Occipital lobe (tissue), 2 donors: Measurements from ENCODE around the gene PNMA6E. TPM values are rescaled to one million over a fixed set of nuclear protein-coding genes. Genes with fewer than 3 reads are reported as not detected.
"Not testable (repeated sequence)": the region's sequence is repeated elsewhere in the genome, so short reads cannot be mapped to it uniquely, and the experiment has no call there.

ENCODE experiments used
- DNase-seq: peaks from one replicate; lab custom pipeline; 2025; lab: John Stamatoyannopoulos, UW
- total RNA-seq: library from RNA; depleted of rRNA; stranded (reverse); fragments of >200 nt; gene quantifications from one replicate; pipeline ENCODE4 v1.2.3, GENCODE V29; 2014

PNMA6E gene
- total RNA-seq, 1 donor from 2014 or later = not detected

DNA sequence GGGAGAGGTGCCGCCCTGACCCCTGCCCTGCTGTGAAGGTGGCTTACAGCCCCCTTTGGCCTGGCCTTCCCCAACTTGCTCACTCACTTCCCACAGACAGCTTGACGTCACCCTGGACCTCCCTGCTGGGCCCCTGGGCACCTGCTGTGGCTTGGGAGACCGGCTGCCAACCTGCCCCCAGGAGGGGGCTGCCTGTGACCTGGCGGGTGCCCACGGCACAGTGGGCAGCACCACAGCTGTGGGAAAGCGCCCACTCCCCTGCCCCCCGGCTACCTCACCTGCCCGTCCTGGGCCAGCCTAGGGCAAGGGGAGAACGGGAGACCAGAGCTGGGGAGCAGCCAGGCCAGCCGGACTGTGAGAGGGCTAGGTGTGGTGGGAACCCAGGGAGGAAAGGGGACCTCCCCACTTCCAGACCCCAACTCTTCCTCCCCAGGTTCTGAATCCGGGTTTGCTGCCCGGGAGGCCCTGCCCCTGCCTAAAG is 7.8 kb upstream of the PNMA6E start:
- no peak for DNase-seq

DNA sequence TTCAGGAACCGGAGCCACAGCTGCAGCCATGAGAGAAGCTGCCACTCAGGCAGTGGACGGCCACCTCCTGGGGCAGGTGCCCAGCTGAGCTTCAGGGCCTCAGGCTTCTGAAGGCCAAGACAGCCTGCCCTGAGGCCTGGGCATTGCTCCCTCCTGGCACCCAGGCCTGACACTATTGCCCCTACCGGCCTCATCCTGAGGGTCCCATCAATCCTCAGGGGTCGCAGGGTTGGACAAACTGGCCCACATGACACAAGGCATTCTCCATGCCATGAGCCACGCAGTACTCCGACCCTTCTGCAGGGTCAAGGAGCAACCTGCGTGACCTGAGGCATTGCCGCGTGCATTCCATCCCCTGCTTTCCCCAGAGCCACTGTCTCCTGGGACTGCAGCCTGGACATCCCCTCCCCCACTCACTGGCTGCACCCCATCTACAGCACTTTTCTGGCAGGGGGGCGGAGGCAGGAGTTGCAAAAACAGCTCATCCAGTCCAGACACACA is 7.1 kb upstream of the PNMA6E start:
- no peak for DNase-seq

GRCh38 chrX:153407736-153408135 is 6.6 kb upstream of the PNMA6E start:
- no peak for DNase-seq

DNA sequence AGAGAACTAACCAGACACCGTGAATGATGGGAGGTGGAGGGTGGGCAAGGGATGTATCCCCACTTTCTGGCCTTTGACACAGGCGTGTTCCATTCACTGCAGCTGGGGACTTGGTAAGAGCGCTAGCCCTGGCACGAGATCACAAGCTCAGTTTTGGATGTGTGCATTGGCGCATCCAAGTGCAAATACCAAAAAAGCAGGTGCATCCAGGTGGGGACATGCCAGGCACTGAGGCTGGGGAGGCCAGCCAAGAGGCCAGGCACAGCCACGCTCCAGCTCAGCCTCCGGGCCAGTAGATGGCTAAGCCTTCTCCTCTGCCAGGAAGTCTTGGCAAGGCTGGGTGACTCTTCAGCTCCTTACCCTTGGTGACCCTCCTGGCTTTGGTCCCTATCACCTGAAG is 5.8 kb upstream of the PNMA6E start:
- no peak for DNase-seq

- no peak for DNase-seq
Observed at GRCh38 chrX:153406011-153406410, 4.9 kb upstream of the PNMA6E start.

DNA sequence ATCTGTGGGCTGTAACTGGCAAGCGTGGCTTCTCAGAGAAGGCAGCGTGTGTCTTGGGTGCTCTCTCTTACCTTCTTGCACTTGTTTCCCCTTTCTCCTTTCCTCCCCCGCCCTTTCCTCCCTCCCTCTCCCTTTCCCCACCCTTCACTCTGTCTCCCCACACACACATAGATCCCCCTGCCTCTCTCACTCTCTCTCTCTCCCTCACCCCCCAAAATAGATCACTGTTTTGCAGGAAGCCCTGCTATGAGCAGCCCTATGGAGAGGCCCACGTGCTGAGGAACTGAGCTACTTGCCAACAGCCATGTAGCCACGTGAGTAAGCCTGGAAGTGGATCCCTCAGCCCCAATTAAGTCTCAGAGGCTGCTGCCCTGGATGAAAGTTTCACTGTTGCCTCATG is 4.3 kb upstream of the PNMA6E start:
- DNase-seq = no peak

DNA sequence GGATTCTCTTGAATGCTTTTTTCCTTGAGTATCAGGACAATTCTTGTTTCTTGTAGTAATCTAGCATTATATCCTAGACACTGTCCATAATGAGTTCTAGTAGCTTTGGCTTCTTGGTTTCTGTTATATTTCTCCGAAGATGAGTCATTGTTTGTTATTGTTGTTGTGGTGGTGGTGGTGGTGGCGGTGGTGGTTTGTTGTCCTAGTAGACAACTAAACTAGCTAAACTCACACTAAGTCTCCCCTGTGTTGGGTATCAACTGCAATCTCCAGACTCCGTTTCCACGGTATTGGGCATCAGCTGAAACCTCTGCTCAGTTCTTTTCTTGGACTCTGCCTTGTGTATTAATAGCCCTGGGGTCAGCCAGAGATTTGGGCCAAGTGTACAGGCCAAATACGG is 3.2 kb upstream of the PNMA6E start:
- DNase-seq = not testable (repeated sequence)

DNA sequence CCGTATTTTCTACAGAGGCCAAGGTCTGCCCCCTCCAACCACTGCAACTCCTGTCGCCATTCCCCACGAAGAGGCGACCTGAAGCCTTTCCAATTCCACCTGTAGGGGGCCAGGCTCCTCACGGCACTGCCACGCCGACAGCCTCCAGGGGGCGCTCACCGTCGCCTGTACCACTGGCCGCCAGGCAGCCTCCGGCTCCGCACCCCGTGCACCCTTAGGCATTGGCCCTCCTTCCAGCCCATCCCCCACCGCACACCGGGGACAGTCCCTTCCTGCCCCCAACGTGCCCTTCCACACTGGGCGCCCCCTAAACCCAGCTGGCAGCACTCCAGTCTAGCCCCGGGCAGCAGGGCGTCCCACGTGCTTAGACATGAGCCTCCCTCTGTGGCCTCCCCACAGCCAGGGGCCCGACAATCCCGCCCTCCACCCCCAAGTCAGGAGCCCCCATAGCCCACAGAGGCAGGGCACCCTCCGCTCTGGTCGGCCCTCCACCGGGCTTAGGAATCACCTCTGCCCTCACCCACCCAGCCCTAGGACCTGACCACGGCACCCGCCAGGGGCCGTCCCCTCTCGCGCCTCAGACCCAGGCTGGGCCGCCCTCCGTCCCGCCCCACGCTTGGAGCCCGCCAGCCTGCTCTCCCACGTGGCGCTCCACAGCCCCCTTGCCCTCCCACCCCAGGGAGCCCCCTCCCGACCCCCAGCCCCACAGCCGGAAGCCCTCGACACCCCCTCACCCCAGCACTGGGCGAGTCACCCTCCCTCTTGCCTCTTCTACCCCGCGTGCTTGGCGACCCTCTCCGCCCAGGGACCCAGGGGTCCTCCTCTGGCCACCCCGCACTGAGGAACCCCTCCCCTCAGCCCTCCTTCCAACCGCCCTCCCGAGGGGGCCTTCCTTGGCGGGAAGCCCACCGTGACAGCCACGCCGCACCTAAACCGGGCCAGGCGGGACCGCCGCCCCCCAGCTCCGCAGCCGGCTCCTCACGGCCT is 711 bp downstream of the PNMA6E start:
- DNase-seq = no peak

- no peak for DNase-seq
Observed at GRCh38 chrX:153398275-153398960, 2.7 kb downstream of the PNMA6E start.

DNA sequence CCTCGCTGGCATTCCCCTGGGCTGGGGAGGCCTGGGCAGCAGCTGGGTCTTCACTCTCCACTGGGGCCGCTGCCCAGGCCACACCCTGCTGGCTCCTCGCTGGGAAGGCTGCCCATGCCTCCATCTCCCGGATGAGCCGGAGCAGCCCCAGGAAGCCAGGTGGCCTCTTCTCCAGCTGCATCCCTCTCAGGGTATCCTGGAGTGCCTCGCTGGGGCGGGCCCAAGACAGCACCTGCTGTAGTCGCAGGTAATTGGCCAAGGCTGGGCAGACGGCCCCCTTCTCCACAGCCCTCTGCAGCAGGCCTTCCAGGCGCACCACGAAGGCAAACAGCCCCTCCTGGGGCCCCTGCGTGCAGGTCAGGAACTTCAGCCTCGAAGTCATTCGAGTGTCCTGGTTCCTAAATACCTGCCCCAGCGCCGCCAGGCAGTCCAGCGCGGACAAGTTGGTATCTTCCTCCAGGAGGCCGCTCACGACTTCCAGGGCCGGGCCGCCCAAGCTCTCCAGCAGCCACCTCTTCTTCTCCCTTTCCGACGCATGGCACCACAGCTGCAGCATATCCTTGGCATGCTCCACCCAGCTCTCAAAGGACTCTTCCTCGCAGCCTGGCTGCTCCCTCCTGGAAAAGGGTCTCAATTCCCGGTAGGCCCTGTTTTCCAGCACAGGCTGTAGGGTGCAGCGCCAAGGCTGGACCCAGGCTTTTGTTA is 3.7 kb downstream of the PNMA6E start:
- DNase-seq = no peak

GRCh38 chrX:153396320-153397195 is 4.6 kb downstream of the PNMA6E start:
- no peak for DNase-seq

DNA sequence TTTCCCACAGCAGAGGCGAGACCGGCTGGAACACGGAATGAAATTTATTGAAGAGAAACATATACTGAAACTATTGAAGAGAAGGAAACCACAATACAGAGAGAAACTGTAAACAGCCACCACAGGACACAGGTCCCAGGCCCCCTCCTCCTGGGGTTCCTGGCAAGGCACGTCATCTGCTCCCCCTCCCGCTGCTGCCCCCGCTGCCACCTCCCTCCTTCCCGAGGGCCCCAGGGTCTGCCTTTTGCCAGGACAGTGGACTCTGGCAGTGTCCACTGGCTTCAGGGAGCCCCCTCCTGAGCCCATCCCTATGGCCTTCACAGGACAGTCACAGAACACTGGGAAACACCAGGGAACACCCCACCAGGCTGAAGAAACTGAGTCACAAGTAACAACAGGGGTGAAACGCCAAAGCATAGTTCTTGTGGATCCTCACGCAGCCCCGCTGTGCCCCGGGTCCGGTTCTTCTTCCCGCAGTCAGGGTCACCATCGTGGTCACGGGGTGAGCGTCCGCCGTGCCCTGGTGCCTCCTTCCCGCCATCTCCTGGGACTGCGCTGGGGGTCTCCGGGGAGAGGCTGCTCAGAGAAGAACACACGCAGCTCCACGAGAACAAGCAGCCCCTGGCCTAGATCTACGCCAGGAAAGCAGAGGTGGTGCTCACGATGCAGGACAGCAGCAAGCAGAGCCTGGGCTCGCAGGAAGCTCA is 5.4 kb downstream of the PNMA6E start:
- DNase-seq = no peak

GRCh38 chrX:153394612-153395011 is 6.5 kb downstream of the PNMA6E start:
- no peak for DNase-seq

DNA sequence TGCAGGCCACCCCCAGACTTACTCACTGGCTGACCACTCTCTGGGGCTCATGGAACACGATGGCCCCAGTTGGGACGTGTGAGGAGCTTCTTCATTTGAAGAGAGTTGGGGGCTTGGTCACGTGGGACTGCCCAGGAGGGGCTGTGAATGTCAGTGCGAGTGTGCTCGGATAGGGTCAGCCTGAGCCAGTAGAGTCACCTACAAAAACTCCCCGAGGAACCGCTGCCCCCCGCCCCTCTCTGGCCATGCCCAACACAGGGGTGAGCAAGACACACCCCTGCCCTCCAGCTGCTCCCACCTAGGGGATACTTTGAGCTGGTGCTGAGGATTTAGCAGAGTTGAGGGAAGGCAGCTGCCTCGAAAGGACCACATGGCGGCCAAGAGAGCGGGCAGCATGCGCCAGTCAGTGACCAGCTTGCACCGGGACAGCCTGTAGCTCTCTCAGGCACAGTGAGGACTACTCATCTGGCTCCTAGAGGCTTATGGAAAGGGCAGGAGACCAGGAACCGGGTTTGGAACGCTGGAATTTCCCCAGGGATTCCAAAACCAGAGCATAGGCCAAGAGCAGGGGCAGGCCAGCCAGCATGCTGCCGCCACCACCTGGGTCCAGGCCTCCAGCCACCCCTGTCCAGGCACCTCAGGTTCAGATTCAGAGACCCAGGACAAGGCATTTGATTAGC is 8.4 kb downstream of the PNMA6E start:
- no peak for DNase-seq

DNA sequence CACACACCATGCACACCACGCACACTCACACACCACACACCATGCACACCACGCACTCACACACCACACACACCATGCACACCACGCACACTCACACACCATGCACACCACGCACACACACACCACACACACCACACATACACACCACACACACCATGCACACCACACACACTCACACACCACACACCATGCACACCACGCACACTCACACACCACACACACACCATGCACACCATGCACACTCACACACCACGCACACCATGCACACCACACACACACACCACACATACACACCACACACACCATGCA is 11.7 kb downstream of the PNMA6E start:
- not testable (repeated sequence) for DNase-seq

GRCh38 chrX:153388722-153389459 is 12.3 kb downstream of the PNMA6E start:
- DNase-seq = no peak

DNA sequence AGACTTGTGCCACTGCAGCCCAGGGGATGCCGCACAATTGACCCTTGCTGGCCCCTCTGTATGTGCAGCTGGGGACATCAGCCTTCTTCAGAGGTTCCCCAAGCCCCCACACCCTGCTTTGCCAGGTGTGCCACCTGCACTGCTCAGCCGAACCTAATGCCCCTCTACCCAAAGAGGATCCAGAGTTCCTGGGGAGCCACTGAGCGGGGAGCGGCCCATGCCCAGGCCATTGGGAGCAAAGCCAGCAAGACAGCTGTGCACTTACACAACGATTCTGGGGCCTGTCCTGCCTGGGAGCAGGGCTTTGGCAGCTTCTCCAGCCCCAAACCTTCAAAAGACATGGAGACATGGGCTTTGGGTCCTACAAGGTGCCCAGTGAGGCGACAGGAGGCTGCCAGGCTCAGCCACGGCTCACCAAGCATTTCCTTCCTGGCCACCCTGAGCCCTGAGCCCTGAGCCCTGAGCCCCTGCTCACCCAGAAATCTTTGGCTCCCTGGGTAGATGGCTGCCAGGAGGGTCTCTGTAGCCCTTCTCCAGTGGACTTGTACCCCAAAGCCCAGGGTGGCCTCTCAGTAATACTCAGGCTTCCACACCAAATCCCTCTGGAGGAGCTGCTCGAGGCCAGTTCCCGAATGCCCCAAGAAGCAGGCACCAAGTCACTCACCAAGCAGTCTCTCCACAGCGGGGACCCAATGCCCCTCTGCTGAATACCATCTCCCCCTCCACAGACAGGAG is 13.0 kb downstream of the PNMA6E start:
- DNase-seq = no peak

DNA sequence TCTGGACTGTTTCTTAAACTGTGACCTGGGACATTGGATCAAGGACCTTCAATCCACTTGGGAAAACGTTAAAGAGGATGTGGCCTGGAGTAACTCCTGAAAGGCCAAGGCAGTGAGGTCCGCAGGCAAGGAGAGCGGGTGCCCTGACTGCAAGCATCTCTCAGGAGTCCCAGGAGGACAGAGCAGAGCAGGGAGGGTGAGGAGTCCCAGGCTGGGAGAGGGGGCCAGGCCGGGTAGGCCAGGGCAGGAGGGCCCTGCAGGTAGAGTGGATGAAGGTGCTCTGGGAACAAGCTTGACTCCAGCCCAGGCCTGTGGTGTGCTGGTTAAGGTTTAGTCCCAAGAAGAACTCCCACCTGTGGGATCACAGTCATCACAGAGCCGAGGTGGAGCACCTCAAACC is 13.8 kb downstream of the PNMA6E start:
- no peak for DNase-seq
